Stimulated activated CD8-positive, alpha-beta memory T cell treated with anti-CD3 and anti-CD28 coated beads, Interleukin-2, amount 100 ng/mL, for 1 hour (primary cell): ENCODE measurements around the gene BAIAP2L2.
"Not testable (repeated sequence)": the region's sequence is repeated elsewhere in the genome, so short reads cannot be mapped to it uniquely, and the experiment has no call there.

ENCODE experiments used
- DNase-seq, 2 donors: peaks; one replicate each; pipeline ENCODE4 v3.0.0-alpha.2; 2020; ENCODE audit warnings: low read depth in 2 of 2

BAIAP2L2 gene

DNA sequence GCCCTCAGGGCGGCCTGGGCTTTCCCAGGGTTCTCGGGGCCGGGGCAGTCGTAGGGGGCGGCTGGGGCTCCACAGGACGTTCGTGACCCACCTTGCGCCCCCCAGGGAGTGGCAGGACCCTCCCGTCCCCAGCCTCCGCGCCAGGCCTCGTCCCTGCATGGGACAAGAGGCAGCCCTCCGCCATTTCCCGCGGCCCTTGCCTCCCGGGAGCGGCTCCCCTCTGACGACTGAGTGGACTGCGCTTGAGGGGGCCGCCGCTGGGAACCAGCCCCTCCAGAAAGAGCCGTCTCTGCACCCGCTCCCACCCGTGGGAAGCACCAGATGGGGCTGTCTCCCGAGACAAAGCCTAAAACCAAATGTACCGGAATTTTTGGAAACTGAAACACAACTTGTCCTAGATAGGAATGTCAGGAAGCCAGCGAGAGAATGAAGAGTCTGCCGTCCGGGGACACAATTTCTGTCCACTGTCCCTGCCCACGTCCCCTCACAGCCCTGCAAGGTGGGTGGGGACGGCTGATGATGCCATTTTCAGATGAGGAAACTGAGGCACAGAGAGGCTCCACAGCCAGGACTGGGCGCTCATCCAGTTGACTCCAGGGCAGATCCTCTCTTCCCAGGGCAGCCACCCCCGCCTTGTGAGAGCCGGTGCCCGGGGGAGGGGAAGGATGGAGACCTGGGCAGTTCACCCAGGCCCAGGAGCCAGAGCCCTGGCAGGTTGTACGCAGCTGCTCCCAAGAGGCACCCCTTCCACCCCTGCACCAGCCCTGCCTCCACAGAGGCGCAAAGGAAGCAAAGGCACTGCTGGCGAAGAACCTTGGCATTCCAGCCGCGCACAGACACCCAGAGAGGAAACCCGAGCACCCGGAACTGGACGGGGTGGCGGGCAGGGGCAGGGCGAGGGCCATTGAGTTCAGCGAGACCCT lies 71.3 kb downstream of the BAIAP2L2 start:
- DNase-seq = no peak

DNA sequence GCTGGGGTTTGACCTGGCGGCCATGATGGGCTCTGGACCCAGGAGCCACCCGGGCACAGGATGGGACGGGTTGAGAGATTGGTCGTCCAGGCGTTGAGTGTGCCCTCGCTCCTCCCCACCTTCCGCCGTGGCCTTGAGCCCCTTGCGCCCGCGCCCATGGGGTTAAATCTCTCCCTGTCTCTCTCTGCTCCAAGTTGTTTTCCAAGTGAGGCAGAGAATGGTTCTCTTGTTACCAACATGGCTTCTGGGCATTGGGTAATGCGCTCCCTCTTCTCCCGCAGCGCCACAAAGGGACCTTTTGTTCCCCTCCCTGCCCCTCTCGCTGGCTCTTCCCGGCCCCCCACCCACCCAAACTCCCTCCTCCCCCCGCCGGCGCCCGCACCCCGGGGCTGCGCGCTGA lies 72.1 kb downstream of the BAIAP2L2 start:
- no peak for DNase-seq

DNA sequence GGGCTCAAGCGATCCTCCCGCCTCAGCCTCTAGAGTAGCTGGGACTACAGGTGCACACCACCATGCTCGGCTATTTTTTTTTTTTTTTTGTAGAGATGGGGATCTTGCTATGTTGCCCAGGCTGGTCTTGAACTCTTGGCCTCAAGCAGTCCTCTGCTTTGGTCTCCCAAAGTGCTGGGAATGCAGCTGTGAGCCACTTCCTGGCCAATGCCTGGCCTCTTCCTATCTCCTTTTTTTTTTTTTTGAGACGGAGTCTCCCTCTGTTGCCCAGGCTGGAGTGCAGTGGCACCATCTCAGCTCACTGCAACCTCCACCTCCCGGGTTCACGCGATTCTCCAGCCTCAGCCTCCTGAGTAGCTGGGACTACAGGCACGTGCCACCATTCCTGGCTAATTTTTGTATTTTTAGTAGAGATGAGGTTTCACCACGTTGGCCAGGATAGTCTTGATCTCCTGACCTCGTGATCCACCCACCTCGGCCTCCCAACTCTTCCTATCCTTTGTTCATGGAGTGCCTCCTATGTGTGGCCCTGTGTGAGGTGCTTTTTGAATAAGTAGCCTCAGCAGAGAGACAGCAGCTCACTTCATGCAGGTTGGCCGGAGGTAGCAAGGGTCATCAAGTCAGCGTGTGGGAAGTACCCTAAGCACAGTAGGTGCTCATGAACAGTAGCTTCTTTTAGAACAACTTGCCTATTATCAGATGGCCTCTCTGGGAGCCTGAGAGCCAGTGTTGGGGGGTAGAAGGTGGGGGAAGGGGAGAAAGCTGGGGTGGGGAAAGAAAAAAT lies 72.9 kb downstream of the BAIAP2L2 start:
- not testable (repeated sequence) for DNase-seq

DNA sequence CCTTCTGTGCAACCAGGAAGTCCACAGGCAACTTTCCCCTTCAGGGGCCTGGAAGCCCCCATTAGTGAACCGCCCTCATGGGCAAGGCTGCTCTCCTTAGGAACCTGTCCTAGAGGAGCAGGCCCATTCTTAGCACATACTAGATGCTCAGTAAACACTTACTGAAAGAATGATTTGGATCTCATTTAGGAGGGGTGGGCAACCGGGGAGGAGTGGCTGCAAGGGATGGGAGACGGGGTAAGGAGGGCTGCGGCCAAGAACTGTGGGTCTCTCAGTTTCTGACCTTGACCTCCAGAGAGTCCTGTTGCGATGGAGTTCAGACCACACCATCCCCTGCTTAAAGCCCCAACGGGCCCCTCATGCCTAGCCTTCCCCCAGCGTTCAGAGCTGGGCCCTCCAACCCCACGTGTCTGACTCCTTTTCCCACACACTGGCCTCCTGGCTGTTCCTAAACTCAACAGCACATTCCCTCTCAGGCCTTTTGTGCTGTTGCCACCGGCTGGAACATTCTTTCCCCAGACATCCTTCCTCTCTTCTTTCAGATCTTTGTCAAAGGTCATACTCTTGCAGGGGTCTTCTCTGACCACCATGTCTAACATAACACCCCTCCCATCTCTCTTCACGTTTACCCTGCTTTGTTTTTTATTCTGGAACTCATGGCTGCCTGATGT lies 74.0 kb downstream of the BAIAP2L2 start:
- no peak for DNase-seq

DNA sequence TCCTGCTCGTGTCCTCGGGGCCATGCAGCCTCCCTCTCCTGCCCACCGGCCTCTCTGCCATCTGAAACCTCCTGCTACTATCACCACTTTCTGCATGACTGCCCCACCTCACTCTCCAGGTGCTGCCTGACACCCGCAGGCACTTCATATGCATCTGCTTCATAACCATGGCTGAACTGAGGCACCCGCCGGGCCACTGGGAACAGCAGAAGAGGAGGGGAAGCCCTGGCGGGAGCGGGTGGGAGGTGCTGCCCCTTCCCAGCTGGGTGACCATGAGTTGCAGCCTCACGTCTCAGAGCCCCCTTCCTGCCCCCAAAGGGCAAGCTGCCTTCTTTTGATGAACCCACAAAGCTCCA lies 75.0 kb downstream of the BAIAP2L2 start:
- DNase-seq = no peak
